Fibroblast of pulmonary artery (primary cell): ENCODE measurements around the gene TRUB2.

Source experiments
- DNase-seq: peaks from one replicate; pipeline ENCODE4 v3.0.0-alpha.2; 2010; ENCODE audit warnings: low read depth
- H3K4me3 ChIP-seq: replicated peaks from 2 replicates; pipeline ENCODE4 v1.5.1; 2011; ENCODE audit warnings: low read depth, mild to moderate bottlenecking, control low read depth, low read length, moderate library complexity
- TF ChIP-seq, protein P1 (sequence below): IDR thresholded peaks from 2 replicates; pipeline ENCODE4 v1.5.1; 2011; ENCODE audit warnings: mild to moderate bottlenecking, control low read depth, low read length, inconsistent platforms; ENCODE audit errors: missing control alignments

TRUB2 gene

DNA sequence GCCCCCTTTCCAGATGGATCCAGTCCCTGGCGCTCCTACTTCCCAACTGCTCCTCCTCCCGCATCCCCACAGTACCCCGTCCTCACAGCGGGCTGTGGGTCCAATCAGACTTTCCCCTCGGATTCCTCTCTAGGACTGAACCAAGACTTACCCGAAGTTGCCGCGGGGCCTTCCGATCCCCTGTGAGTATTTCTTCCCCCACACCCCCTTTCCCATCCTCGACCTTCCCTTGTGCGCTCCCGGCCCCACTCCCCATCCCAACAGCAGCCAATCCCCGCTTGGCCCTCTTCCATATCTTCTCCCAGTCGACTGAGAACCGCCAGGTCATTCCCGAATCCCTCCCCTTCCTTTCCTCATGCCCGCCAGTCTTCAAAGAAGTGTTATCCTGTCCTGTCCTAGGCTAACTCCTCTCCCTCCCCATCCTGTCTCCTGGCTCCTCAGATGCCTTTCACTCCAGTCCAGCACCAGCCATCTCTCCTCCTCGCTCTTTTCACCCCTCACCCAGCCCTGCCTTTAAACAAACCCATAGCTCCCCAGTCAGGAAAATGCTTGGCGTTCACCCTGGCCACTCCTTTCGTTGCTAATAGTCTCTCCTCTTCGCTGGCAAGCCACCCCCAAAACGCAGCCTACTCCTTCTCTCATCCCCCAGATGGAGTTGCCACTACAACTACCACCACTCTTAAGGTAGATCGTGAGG lies 45.5 kb downstream of the TRUB2 start:
- peak overlapping the region; percentile 98 for H3K4me3 ChIP-seq
- DNase-seq: peak; percentile 43
- TF ChIP-seq, protein P1, sequence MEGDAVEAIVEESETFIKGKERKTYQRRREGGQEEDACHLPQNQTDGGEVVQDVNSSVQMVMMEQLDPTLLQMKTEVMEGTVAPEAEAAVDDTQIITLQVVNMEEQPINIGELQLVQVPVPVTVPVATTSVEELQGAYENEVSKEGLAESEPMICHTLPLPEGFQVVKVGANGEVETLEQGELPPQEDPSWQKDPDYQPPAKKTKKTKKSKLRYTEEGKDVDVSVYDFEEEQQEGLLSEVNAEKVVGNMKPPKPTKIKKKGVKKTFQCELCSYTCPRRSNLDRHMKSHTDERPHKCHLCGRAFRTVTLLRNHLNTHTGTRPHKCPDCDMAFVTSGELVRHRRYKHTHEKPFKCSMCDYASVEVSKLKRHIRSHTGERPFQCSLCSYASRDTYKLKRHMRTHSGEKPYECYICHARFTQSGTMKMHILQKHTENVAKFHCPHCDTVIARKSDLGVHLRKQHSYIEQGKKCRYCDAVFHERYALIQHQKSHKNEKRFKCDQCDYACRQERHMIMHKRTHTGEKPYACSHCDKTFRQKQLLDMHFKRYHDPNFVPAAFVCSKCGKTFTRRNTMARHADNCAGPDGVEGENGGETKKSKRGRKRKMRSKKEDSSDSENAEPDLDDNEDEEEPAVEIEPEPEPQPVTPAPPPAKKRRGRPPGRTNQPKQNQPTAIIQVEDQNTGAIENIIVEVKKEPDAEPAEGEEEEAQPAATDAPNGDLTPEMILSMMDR: no peak

DNA sequence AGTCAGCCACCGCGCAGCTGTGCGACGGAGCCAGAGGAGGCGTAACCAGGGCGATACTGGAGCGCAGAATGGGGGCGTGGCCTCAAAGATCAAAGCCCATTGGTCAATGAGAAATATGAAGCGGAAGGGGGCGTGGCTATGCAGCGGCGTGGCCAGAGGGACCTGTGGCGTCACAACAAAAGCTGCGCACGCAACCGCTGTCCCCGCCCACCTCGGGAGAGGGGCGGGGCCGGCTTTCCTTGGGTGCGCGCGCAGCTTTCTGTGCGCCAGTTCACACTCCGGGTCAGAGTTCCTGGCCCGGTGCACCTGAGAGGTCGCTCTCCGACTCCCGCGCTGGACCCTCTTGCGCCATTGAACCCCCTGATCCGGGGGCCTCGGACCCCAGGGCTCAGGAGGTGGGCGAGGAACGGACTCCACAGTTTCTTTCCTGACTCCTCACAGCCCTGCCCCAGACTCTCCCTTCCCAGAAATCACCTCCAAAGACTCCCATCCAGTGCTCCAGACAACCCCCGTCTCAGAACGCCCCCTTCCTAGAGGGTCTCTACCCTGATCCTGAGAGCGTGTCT lies 46.2 kb downstream of the TRUB2 start, which contains the start of gene SWI5:
SWI5 (plus strand) TSS at position 269 of the 566 bp plus-strand sequence.
- TF ChIP-seq, protein P1: no peak
- DNase-seq: peak; percentile 100
- peak within 1 kb of the TSS; percentile 98 for H3K4me3 ChIP-seq

DNA sequence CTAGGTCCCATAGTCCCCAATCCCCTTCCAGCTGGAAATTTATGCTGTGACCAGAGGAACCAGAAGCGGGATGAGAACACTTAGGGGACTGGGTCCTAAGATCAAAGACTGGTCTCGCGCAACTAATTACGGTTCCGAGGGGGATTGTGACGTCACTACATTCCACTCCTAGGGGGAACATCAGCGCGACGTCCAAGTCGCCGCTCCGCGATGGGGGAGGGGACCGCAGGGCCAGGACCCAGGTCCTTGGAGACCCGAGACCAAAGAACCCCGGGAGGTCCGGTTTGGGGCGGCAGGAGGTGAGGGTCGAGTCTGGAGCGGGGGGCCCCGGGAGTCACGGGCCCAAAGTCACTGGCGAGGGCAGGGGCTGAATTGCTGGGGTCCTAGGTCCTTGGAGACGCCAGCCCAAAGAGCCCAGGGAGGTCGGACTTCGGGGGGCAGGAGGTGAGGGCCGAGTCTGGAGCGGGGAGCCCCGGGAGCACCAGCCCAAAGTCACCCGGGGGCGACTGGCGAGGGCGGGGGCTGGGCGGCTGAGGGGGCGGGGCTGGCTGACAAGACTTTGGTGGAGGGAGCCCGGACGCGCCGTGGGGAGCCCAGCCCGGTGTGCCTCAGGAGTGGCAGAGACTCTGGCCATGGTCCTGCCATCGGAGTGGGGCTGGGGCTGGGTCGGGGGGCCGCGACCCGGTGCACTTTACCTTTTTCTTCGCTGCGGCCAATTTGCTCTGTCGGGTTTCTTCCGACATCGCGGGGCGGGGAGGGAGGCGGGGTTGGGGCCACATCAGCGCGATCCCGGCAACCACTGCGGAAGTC lies 46.8 kb downstream of the TRUB2 start, which contains the start of gene GOLGA2:
GOLGA2 (minus strand) TSS at position 810 of the 810 bp plus-strand sequence; CDS start at position 779, 31 bp downstream.
- peak; percentile 72 for DNase-seq
- H3K4me3 ChIP-seq: peak within 1 kb of the TSS; percentile 98
- TF ChIP-seq, protein P1: no peak

DNA sequence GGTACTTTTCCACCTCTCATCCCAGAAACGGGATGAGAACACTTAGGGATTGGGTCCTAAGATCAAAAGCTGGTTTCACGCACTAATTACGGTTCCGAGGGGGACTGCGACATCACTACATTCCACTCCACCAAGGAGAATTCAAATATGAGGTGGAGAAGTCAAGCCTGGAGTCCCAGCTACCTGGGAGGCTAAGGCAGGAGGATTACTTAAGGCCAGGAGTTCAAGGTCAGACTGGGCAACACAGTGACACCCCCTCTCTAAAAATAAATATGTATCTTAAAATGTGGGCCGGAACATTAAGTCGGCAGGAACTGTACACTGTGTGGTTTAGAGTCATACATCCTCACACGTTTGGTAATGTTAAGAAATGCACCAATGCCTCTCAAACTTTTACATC lies 48.0 kb downstream of the TRUB2 start:
- peak overlapping the region; percentile 98 for H3K4me3 ChIP-seq
- DNase-seq: no peak
- TF ChIP-seq, protein P1: no peak

DNA sequence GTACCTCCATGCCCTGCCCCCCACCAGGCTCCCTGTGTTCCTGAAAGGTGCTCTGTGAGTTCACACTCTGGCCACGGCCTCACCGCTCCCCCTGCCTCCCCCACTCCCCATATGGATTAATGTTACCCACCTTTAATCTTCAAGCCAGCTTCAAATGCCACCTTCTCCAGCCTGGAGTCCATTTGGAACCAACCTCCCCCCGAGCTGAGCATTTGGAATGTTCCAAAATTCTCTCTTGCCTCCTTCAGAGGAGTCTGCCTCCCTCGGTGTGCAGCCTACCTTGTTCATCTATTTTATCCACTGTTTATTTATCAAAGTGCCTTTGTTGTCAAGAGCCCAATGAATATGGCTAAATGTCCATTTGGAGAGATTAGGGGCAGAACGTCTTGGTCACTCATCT lies 50.7 kb downstream of the TRUB2 start:
- no peak for DNase-seq
- TF ChIP-seq, protein P1: no peak
- H3K4me3 ChIP-seq: no peak overlapping the region

DNA sequence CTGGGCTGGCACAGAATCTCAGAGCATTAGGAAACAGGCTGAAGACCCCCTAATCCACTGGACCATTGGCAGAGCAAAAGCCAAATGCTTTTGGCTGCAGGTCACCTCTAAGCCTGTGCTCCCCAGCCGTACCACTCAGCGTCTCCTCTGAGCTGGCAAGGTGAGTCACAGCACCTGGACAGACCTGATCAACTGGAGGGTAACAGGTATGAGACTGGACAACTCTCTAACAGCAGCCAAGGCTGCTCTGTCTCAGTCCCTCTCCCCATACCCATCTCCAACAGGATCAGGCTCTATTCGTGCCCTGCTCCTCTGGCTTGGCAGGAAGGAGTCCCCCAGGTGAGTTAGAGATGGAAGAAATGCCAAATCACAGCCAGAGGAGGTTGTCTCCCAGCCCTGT lies 51.1 kb downstream of the TRUB2 start:
- no peak for DNase-seq
- TF ChIP-seq, protein P1: no peak
- H3K4me3 ChIP-seq: no peak overlapping the region
